Heart left ventricle (tissue), 16 donors: ENCODE results near the gene TOB1. TPM values are rescaled to one million over a fixed set of nuclear protein-coding genes. Genes with fewer than 3 reads are reported as not detected.

Experiments
- ATAC-seq, 4 donors: fragments of 200-7000 bp; cut with Tn5 transposase; one replicate each; pipeline ENCODE4 v1.9.1; 2020 to 2022; ENCODE audit warnings: moderate library complexity in 4 of 4, mild to moderate bottlenecking in 3 of 4, moderate number of reproducible peaks in 1 of 4
- DNase-seq, 5 donors: peaks; one replicate each; pipeline ENCODE4 v3.0.0-alpha.2; 2020
- H3K27ac ChIP-seq, 12 donors: fragments of 200-600 bp; sonication (generic) in 4 of 12; one replicate each; pipeline versions ENCODE4 v1.5.0 to v1.8.0; 2016 to 2022; ENCODE audit warnings: mild to moderate bottlenecking in 2 of 12
- H3K27me3 ChIP-seq, 9 donors: fragments of 200-600 bp; sonication (generic) in 2 of 9; one replicate each; pipeline versions ENCODE4 v1.5.1 to v1.8.0; 2016 to 2022; ENCODE audit warnings: mild to moderate bottlenecking in 3 of 9
- H3K36me3 ChIP-seq, 9 donors: fragments of 200-600 bp; sonication (generic) in 2 of 9; one replicate each; pipeline versions ENCODE4 v1.5.0 to v1.8.0; 2018 to 2022; ENCODE audit warnings: mild to moderate bottlenecking in 2 of 9
- H3K4me1 ChIP-seq, 12 donors: fragments of 200-600 bp; sonication (generic) in 4 of 12; one replicate each; pipeline versions ENCODE4 v1.5.0 to v1.8.0; 2016 to 2022; ENCODE audit warnings: mild to moderate bottlenecking in 3 of 12
- H3K4me3 ChIP-seq, 12 donors: fragments of 200-600 bp; sonication (generic) in 4 of 12; one replicate each; pipeline versions ENCODE4 v1.5.0 to v1.8.0; 2017 to 2022; ENCODE audit warnings: mild to moderate bottlenecking in 9 of 12, moderate library complexity in 4 of 12
- H3K9me3 ChIP-seq, 12 donors: fragments of 200-600 bp; sonication (generic) in 4 of 12; one replicate each; pipeline versions ENCODE4 v1.5.0 to v1.8.0; 2016 to 2022; ENCODE audit warnings: mild to moderate bottlenecking in 1 of 12
- CTCF ChIP-seq, 12 donors: fragments of 200-600 bp; sonication (generic) in 4 of 12; IDR thresholded peaks; one replicate each; pipeline versions ENCODE4 v1.5.0 to v1.8.0; 2018 to 2022; ENCODE audit warnings: antibody characterized with exemption in 12 of 12, mild to moderate bottlenecking in 5 of 12
- POLR2A ChIP-seq, 2 donors: fragments of 450-650 bp; IDR thresholded peaks; one replicate each; pipeline ENCODE4 v1.6.1; 2017; ENCODE audit warnings: antibody characterized with exemption in 2 of 2, mild to moderate bottlenecking in 2 of 2, moderate library complexity in 2 of 2
- WGBS, 4 donors: extraction: QIAGEN DNeasy Blood & Tissue Kit in 2 of 4; methylation state at CpG; one replicate each; pipeline versions ENCODE4 v1.1.5 to v1.1.7; 2013 to 2018; 5-methylcytosine and 5-hydroxymethylcytosine counted together
- intact Hi-C, 10 donors: fragments of 100-400 bp; cut with DNase I; formaldehyde crosslinking; loops; one replicate each; pipeline versions ENCODE4 v1.11.1 to v1.14.2; 2022
- polyA plus RNA-seq, 2 donors: library from polyadenylated mRNA; stranded (reverse); fragments of 200-250 nt; gene quantifications; one replicate each; pipeline ENCODE4 v1.2.3, GENCODE V29; 2013
- total RNA-seq, 9 donors: library from RNA; depleted of rRNA in 2 of 9; stranded (reverse); fragments of >200 nt in 2 of 9; fragmentation: NEBNext Ultra II Directional in 3 of 9; extraction: Animal tissue kit (Norgen Biotek cat#: 25700) in 3 of 9; gene quantifications; one replicate each; pipeline versions ENCODE4 v1.1.0 to v1.2.4, GENCODE V29; 2016 to 2023
- donor health status: ischemic (EF 13 %, LVEDD 7.1; RV severe dilation, severe dysfunction).
- donor health status: healthy with polysubstance abuse.
- donor health status: DM: no; HTN: yes; CAD: no.
- donor health status: DM: no; HTN: no; CAD: no.
- donor health status: ischemic (EF 25% LVEDD 6.9; RV normal size, moderate dysfunction).
- donor health status: ischemic (EF 25% LVEDD 5.7; RV mildly dilated, moderate dysfunction).
- donor health status: healthy.
- donor health status: DM: yes; HTN: yes; CAD: no.
- donor health status: ischemic (EF 35%, LVEDD 5.7; RV mildly dilated, moderate dysfunction).
- donor health status: nonischemic (EF 11% LVEDD 7.7; RV severe dilation, severe dysfunction).
- donor health status: DM: yes; HTN: yes; CAD: no.
- donor health status: PGD.
- donor health status: ischemic (EF 29% LVEDD 5.4; RV normal size, mild dysfunction).
- donor health status: nonischemic (EF 23%, LVEDD 6.1; RV moderate dilation, normal function).

TOB1 gene
- total and polyA plus RNA-seq, 11 donors: 22.2 to 136 (median 68.1) TPM

- Histone ChIP-seq H3K4me3 (no peak overlapping the region), H3K27ac (peak overlapping the region; percentile 45 to 95 (median 85)), H3K27me3 (no peaks in the 10 kb centered on the region), H3K36me3 (no peaks in the 10 kb centered on the region), H3K9me3 (no peaks in the 10 kb centered on the region), H3K4me1 (peaks cover 0 to 41% (median 29%) of the 10 kb centered on the region in 12 donors)
- WGBS, 4 donors: 32 to 55% (median 47%) methylated on average over 3 to 16 of the region's 16 CpGs
- TF ChIP-seq CTCF (IDR thresholded peaks at IDR 0.05) (peak in 1 of 12 donors; percentile 9), POLR2A (IDR thresholded peaks at IDR 0.05) (no peak)
- ATAC-seq (peak; percentile 30 to 68 (median 64)), DNase-seq (peak in 3 of 5 donors; percentile 45 to 55 (median 50))
- intact Hi-C loops: loop anchor here in 2 of 10 donors (5.0 kb wide), 2 partner anchors 32 to 37 kb away; partner anchors contain the start of gene TOB1 (in 1 of the 2)
These were observed 38.6 kb upstream of the TOB1 start for GRCh38 chr17:50904518-50905459.

DNA sequence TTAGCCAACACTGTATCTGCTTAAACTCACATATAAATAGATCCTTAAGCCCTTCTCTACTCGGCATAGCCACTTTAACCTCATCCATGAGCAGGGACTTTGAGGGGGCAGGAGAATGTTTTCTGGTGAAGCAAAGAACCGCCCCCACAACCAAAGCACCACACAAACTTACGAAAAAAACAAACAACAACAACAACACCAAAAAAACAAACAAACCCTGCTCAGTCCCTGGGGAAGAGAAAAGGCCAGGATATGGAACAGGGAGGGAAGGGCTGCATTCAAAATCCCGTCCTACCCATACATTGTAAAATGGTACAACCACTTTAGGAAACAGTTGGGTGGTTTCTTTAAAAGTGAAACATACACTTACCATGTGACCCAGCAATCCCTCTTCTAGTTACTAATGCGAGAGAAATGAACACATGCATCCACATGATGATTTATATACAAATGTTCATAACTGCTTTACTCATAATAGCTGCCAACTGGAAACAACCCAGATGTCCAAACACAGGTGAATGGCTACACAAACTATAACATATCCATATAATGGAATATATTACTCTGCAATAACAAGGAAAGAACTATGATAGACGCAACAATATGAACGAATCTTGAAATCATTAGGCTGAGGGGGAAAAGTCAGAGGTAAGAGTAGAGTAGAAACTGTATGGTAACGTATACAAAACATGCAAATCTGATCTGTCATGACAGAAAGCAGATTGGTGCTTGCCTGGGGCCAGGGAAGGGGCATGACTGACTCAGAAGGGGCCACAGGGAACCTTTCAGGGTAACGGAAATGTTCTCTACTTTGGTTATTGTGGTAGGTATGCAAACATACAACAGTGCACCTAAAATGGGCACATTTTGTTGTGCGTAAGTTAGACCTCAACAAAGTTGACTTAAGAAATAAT, 37.7 kb upstream of the TOB1 start:
- H3K27ac ChIP-seq: peak overlapping the region; percentile 45 to 95 (median 85)
- H3K36me3 ChIP-seq: no peaks in the 10 kb centered on the region
- H3K4me3 ChIP-seq: no peak overlapping the region
- no peak for ATAC-seq
- H3K27me3 ChIP-seq: no peaks in the 10 kb centered on the region
- H3K9me3 ChIP-seq: no peaks in the 10 kb centered on the region
- WGBS, 4 donors: 72 to 78% (median 74%) methylated on average over 10 of the region's 10 CpGs
- H3K4me1 ChIP-seq: peaks cover 0 to 32% (median 23%) of the 10 kb centered on the region in 12 donors
- intact Hi-C loops: no loop called here
- TF ChIP-seq POLR2A (IDR thresholded peaks at IDR 0.05) (no peak), CTCF (IDR thresholded peaks at IDR 0.05) (no peak)
- no peak for DNase-seq

GRCh38 chr17:50902372-50903353, 36.5 kb upstream of the TOB1 start:
- no peaks in the 10 kb centered on the region for H3K9me3 ChIP-seq
- H3K4me1 ChIP-seq: peaks cover 0 to 25% (median 18%) of the 10 kb centered on the region in 12 donors
- no peak for TF ChIP-seq POLR2A (IDR thresholded peaks at IDR 0.05)
- no peak for TF ChIP-seq CTCF (IDR thresholded peaks at IDR 0.05)
- no peak for ATAC-seq
- H3K27ac ChIP-seq: peak overlapping the region in 4 of 12 donors; percentile 84 to 95 (median 88)
- intact Hi-C loops: no loop called here
- H3K4me3 ChIP-seq: no peak overlapping the region
- no peaks in the 10 kb centered on the region for H3K27me3 ChIP-seq
- no peak for DNase-seq
- no peaks in the 10 kb centered on the region for H3K36me3 ChIP-seq
- 83 to 85% (median 85%) methylated on average over 9 of the region's 9 CpGs for WGBS, 4 donors
